GM19397 (cell line): ENCODE data around the gene CCDC80.

Experiments
- ATAC-seq: cut with Tn5 transposase; IDR thresholded peaks from one replicate; pipeline ENCODE4 v1.9.1; 2021; ENCODE audit warnings: mild to moderate bottlenecking, moderate library complexity; ENCODE audit not compliant: unreplicated experiment

CCDC80 gene

DNA sequence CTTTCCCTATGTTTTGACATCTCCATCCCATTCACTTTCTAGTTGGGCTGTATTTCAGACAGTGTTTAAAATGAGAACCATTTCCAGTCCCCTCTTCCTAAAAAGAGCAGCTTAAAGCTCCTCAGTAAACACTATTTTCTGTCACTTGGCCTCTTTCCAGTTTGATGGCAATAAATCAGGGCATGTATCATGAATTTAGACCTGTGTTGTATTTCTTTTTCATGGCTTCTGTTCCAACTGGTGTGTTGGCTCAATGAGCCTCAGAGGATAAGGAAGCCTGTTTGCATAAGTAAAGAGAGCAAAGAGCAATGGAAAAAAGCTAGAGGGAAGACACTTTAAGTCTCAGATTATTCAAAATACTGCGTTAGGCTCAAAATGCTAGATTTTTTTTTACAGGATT lies 7.2 kb downstream of the CCDC80 start:
- no peak for ATAC-seq

DNA sequence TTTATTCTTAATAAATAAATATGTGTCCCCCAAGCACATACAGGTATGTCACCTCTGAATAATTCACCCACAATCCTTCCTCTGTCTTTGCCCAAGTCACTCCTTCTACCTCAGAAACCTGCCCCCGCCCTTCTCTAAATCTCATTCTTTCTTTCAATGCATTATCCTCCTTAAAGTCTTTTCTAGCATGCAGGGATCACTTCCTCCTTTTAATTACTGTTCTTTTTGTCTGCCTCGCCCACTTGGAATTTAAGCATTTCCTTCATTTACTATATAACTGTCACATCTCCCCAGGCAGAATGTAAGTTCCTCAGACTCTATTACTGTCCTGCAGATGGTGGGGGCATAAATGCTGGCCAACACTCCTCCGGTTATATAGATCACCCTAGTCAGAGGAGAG lies 7.8 kb downstream of the CCDC80 start:
- no peak for ATAC-seq

DNA sequence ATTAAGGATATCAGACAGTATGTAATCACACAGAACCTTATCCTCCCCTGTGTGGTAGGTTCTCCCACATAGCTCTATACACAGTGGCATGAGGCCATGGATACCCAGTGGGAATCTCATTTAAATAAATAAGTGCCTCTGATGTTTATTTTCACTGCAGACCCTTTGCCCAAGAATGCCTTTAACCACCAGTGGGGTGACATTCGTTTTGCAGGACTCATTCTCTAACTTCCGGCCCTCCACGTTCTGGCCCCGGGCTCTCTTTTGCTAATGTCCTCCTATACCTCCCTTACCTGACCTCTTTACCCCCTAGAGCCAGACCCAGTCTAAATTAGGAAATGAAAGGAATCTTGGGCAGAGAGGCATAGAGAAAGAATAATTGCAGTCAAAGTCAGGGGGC lies 8.3 kb downstream of the CCDC80 start:
- ATAC-seq: no peak

DNA sequence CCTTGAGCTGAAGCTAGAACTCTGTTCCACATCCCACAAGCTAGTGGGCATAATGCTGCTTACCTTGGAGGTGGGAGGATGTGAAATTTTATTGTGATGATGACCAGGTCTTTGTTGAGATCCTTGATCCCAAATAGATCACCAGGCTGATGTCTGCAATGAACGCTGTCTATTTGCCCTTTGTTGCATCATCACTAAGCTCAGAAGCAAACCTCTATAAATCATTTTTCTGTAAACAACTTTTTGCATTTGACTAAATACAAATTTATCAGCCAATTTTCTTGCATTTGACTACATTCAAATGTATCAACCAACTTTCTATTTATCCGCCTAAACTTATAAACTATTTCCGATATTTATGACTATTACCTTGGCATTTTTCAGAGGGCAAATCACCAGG lies 9.7 kb downstream of the CCDC80 start:
- no peak for ATAC-seq

DNA sequence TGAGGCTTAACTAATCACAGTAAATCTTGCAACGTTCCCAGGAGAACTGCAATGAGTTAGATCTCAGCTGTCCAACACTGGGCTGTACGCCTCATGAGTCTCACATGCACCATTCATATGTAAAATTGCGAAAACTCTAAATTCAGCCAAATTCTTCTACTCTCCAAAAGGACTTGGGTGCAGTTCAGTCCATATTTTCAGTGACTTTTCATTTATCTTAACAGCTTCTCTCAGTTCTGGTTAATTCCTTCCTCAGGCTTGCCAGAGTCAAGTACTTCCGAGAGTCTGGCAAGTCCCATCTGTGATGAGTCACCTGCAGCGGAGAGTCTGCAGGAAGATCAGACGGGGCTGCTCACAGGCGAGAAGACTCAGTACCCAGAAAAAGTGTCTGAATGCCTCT lies 11.5 kb downstream of the CCDC80 start:
- ATAC-seq: no peak

DNA sequence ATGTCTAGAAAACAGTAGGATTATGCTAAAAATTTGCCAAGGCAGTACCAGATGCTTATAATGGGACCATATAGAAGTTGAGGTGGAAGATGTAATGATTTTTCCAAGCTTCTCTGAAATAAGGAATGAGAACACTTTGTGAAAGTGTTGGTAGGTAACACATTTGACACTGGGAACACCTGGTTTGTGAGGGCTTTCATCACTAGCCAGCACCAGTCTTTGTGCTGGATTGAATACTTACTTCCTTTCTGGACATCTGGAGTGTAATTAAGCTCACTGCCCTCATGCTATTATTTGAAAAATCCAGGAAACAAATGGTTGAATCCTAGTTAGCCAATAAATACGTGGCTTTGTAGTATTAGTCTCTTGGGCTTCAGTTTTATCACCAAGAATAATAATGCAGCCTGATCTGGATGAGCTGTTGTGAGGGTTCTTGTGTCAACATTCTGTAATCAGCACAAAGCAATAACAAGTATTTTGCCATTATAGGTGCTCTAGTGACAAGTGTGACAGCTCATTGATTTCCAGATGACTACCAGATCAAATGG lies 12.9 kb downstream of the CCDC80 start:
- no peak for ATAC-seq

DNA sequence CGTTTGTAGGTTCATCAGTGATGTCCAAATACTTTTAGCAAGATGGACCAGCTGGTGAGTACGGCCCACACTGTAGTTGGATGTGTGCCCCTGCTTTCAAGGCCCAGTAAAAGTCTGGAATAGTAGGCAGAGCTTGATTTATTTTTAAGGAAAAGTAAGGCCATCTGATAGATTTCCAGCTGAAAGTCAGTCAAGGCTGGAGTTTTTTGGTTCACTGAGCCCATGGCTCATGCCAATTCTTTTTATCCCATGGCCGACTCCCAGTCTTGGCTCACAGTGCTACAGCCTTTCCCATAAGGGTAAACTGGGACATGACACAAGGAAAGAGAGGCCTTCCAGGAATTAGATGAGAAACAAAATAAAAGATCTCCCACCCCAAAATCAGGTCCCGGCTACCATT lies 13.5 kb downstream of the CCDC80 start:
- ATAC-seq: no peak

DNA sequence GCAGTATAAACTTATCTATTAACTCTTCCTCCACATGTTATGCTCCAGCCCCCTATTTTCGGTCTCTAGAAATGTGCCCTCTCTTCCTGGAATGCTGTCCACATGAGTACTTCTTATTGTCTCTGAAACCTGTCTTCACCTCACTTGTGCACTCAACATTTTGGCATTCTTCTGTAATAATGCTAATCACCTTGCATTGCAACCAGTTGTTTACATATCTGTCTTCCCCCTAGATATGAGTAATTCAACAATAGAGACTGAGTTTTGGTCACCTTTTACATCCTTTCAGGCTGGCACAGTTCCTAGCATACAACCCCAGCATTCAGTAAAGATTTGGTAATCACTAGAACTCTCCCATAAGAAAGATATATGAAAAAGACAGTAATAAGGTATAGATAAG lies 17.2 kb downstream of the CCDC80 start:
- ATAC-seq: no peak

DNA sequence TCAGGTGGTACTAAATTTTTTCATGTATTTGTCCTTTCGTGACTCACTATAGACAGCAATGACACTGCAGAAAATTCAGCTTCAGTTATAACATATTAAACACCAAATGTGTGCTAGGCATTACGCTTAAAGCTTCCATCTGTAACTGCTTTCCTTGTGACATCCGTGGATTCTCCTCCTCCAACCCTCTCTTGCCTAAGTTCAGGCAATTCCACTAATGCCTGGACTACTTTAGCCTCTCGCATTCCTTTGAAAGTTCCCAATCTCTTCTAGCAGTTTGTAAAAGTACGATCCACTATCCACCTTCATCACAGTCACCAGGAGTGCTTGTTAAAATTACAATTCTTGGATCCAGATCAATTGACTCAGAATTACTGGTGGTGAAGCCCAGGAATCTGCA lies 17.7 kb downstream of the CCDC80 start:
- ATAC-seq: no peak

DNA sequence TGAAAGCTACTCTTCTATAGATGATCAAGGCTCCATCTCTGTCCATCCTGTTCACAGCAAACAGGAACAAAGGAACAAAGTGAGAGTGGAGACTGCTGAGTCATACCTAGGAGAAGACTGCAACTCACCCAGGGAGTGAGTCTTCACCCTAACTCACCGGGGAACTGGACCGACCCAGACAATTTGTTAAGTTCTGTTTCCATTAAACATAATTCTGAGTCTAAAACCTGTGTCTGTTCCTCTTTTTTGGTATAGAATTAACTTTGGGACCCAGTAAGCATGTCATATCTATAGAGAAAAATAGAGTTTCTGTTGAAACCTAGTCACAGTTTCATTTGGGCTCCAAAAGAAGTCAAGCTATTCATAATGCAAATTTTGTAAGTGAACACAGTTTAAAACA lies 21.6 kb downstream of the CCDC80 start:
- ATAC-seq: peak; percentile 64

DNA sequence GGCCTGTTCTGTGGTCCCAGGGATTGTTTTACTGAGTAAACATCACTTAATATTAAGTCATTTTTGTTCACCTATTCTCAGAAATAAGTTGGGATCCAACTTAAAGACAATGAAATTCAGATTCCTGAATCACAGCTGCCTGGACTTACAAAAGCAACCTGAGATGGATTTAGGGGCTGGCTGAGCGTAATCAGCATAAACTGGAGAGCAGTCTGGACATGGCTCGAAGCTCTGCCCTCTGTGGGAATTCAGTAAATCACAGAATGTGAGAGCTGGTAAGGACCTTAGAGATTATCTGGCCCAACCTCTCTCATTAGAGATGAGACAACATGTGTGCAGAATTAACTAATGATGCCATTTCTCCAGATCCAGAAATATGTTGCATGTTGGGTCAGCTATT lies 23.7 kb downstream of the CCDC80 start:
- ATAC-seq: no peak

DNA sequence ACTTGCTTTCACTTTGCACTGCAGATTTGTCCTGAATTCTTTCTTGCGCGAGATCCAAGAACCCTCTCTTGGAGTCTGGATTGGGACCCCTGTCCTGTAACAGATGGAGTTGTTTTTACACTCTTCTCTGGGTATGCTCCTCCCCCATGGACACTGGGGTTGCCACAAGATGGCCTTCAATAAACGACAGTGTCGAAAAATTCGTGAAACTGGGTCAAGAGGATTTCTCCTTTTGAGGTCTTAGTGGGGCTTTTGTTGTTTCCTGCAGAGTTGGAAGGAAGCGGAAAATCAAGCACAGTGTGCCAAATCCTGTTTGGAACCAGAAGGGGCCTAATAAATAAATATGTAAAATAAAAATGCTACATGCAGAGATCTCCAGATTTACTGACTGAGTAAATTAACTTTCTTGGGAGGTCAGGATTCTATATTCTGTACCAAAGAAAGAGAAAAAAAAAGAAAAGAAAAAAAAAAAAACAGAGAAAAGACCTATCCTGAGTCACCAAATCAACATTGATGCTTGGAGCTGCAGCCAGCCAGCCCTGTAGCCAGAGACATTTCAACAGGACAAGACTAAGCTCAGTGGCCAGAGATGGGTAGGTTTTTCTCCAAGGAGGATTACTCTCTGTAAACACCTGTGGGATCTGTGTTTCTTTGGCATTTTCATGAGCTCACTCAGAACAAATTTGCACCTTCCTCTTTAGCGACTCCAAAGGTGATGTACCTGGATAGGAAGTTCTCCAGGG lies 24.8 kb downstream of the CCDC80 start:
- no peak for ATAC-seq

DNA sequence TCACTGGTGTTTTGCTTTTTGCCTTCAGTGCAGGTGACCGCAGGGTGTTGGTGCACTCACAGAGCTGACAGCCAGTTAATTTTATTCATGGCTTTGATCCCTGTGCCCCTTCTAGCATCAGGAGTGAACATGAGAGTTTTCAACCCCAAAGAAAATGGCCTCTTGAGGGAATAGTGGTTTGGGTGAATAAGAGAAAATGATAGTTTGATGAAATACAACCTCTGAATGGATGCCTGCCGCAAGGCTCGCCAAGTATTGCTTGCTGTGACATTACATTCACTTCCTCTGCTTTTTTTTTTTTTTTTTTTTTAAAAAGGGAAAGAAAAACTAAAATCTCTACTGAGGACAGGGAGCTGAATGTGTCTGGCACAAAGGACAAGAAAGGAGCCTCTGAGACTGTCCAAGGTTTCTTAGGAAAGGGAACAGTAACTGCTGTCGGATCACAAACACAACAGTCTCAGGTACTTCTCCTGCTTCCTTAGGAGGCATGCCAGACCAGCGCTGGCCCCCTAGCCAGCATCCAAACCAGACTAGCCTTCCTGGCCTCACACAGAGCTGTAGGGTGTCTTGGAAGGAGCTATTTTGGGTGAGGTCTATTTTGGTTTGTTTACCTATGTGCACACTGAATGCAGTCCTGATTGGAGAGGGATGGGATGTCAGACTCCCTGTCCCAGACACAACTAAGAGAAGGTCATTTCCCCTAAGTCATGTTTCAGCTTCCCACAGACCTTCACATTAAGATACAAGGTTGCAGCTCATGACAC lies 29.0 kb downstream of the CCDC80 start:
- ATAC-seq: no peak

DNA sequence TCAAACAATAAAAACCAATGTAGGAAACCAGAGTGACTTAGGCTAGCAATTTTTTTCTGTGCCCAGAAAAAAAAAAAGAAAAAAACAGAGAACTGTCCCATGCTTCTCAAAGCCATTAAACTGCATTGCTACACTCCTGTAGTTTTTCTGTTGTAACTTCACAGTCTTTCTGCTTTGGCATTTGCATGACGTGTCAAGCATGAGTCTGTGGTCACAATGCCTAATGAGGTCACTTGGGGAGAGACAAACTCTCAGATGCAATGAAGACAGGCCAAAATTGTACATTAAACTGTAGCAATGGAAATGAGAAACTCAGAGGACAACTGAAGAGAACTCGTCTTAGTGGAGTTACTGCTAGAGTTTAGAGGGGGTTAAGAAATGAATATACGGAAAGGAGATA lies 30.8 kb downstream of the CCDC80 start:
- no peak for ATAC-seq

DNA sequence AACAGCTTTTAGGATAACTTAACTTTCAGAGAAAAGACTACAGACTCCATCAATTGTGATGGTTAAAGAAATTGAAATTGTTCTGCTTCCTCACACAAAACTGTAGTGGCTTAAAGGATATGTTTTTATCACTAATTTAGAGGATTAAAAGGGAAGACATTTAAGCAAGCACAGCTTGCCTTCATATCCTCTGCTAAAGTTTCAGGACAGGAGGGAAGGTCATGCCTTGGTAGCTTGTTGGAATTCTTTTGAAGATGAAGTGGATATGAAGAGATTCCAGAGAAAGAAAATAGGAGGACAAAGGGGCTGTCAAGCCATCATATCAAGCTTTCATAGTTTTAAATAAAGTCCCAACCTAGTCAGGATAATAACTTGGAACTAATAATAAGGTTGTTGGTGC lies 33.1 kb downstream of the CCDC80 start:
- ATAC-seq: no peak

DNA sequence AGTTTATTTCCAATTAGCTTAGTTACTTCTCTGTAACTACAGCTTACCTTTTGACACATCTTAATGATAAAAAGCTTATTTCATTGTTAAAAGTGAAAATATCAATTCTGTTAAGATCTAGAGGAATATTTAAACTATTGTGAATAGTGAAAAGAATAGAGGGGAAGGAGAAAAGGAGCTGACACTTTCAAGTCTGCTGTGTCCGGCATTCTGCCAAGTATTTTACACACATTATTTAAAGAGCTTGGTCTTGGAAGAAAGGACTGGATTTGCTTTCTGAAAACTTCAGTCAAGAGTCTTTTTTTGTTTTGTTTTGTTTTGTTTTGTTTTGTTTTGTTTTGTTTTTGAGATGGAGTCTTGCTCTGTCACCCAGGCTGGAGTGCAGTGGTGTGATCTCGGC lies 34.8 kb downstream of the CCDC80 start:
- ATAC-seq: no peak

DNA sequence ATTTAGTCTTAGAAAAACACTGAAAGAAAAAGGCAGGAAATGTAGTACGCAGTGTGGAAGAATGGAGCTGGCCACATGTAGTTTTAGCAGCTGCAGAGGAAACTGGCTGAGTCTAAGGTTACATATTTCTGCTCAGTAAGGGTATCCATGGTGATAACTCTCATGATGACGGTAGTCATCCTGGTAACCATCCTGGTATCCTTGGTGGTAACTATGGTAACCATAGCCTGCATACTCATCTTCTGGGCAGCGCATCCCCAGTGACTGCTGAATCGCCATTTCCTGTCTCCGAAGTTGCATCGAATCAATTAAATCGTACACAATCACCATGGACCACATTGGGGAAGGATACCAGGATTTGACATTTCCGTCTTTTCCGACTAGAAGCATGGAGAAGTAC lies 35.7 kb downstream of the CCDC80 start:
- no peak for ATAC-seq

DNA sequence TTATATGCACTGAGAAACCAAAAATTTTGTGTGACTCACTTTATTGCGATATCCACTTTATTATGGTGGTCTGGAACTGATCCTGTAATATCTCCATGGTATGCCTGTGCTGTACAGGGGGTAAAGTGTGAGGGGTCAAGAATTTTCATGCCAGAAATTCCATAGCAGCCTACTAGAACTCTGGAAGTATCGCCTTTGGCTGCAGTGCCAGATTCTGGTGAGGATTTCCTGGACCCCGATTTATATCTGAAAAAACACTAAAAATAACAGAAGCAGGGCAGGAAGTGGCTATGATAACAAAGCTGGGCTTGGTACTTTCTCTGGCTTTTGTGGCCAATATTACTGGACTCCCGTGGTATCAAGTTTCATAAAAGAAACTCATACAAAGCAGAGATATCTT lies 36.4 kb downstream of the CCDC80 start:
- no peak for ATAC-seq

DNA sequence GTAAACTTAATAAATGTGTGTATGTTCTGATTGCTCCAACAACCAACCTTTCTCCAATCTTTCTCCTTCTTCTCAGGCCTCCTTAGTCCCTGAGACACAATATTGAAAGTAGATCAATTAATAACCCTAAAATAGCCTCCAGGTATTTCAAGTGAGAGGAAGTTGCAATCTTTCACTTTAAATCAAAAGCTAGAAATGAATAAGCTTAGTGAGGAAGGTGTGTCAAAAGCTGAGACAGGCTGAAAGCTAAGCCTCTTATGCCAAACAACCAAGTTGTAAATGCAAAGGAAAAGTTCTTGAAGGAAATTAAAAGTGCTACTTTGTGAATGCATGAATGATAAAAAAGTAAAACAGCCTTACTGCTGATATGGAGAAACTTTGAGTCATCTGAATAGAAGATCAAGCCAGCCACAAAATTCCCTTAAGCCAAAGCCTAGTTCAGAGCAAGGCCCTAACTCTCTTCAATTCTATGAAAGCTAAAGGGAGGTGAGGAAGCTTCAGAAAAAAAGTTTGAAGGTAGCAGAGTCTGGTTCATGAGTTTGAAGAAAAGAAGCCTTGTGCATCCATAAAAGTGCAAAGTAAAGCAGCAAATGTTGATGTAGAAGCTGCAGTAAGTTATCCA lies 38.6 kb downstream of the CCDC80 start:
- ATAC-seq: peak; percentile 70

DNA sequence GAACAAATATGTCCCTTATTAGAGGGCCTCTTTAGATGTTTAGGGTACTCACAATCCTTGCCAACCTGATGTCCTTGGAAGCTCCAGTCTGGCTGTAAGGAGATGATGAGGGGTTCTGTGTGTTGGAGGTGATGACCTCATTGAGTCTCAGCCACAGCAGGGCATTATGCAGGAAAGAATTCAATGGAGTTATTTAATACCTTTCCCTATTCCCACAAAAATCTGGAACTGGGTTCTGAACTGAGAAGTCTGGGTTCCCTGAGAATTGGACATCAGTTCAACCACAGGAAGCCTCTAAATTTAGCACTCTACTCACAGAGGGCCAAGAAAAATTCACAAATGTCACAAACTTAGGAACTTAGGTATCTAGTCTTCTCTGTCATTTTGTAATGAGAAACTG lies 42.2 kb downstream of the CCDC80 start:
- no peak for ATAC-seq

DNA sequence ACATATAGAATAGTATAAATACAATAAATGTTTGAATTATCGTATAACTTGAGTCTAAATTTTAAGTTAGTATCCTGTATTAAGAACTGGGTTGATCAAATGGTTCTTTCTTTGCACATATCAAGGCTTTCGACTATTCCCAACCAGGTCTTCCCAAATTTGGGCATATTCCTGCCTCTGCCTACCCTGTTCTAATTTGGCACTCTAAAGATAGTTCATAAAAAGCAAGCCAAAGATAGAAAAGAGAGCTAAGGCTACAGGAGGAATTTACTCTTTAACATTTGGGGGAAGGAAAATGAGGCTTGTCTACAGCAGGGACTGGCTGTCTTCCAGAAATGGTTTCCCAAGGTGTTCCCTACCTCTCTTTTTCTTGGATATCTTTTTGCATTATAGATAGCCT lies 43.0 kb downstream of the CCDC80 start:
- no peak for ATAC-seq

DNA sequence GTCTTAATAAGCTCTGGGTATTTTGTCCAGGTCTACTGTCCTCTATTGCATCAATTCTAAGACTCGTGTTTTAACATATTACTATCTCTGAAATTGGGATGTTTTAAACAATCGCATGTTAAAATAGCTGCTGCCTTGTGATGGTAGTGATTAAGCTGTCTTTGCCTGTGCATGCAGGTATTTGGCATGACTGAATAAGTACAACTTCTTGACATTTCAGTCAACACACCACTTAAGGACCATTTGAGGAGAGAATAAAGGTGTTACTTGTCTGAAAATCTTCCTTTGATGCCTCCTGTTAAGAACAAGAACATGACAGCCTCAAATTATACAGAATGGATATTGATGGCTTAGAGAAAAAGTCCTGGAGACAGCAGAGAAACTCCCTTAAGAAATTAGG lies 46.1 kb downstream of the CCDC80 start:
- ATAC-seq: no peak
